ENCODE results near the gene OSBPL1A. TPM values are rescaled to one million over a fixed set of nuclear protein-coding genes. Genes with fewer than 3 reads are reported as not detected.

Gene OSBPL1A
- total and polyA plus RNA-seq, 2 donors from 2014 or later: 27.0 to 40.3 TPM

- Histone ChIP-seq H3K36me3 (ENCODE audit: control insufficient read depth in 2 of 3, insufficient read depth in 3 of 3, low read length in 3 of 3) (no peaks in the 10 kb centered on the region), H3K4me3 (ENCODE audit: low read length in 3 of 3) (no peak overlapping the region), H3K9ac (ENCODE audit: low read length in 3 of 3) (no peak overlapping the region), H3K4me1 (ENCODE audit: control insufficient read depth in 2 of 3, insufficient read depth in 2 of 3, low read depth in 1 of 3, low read length in 3 of 3) (no peaks in the 10 kb centered on the region), H3K9me3 (ENCODE audit: control insufficient read depth in 2 of 3, insufficient read depth in 1 of 3, low read length in 3 of 3) (no peaks in the 10 kb centered on the region), H3K27me3 (ENCODE audit: control insufficient read depth, insufficient read depth, low read length) (no peaks in the 10 kb centered on the region), H3K27ac (ENCODE audit: low read depth in 2 of 2, low read length in 2 of 2) (no peak overlapping the region)
- no peak for TF ChIP-seq CTCF (IDR thresholded peaks at IDR 0.05; ENCODE audit: borderline replicate concordance, extremely low read depth, insufficient read depth)
- DNase-seq (no peak), FAIRE-seq (no peak)
- intact Hi-C loops (cut with DNase I): no loop called here
These were observed 267.1 kb downstream of the OSBPL1A start for GRCh38 chr18:24130494-24130893.

- Histone ChIP-seq H3K4me3 (ENCODE audit: low read length in 3 of 3) (no peak overlapping the region), H3K27ac (ENCODE audit: low read depth in 2 of 2, low read length in 2 of 2) (no peak overlapping the region), H3K9ac (ENCODE audit: low read length in 3 of 3) (no peak overlapping the region), H3K27me3 (ENCODE audit: control insufficient read depth, insufficient read depth, low read length) (no peaks in the 10 kb centered on the region), H3K9me3 (ENCODE audit: control insufficient read depth in 2 of 3, insufficient read depth in 1 of 3, low read length in 3 of 3) (no peaks in the 10 kb centered on the region), H3K36me3 (ENCODE audit: control insufficient read depth in 2 of 3, insufficient read depth in 3 of 3, low read length in 3 of 3) (no peaks in the 10 kb centered on the region), H3K4me1 (ENCODE audit: control insufficient read depth in 2 of 3, insufficient read depth in 2 of 3, low read depth in 1 of 3, low read length in 3 of 3) (no peaks in the 10 kb centered on the region)
- no peak for TF ChIP-seq CTCF (IDR thresholded peaks at IDR 0.05; ENCODE audit: borderline replicate concordance, extremely low read depth, insufficient read depth)
- FAIRE-seq (no peak), DNase-seq (no peak)
- intact Hi-C loops (cut with DNase I): no loop called here
These were observed 268.9 kb downstream of the OSBPL1A start for GRCh38 chr18:24128700-24129099.

- H3K4me3 ChIP-seq (ENCODE audit: low read length in 3 of 3): no peak overlapping the region
- intact Hi-C loops (cut with DNase I): no loop called here
- no peaks in the 10 kb centered on the region for H3K36me3 ChIP-seq (ENCODE audit: control insufficient read depth in 2 of 3, insufficient read depth in 3 of 3, low read length in 3 of 3)
- H3K27ac ChIP-seq (ENCODE audit: low read depth in 2 of 2, low read length in 2 of 2): no peak overlapping the region
- H3K9me3 ChIP-seq (ENCODE audit: control insufficient read depth in 2 of 3, insufficient read depth in 1 of 3, low read length in 3 of 3): no peaks in the 10 kb centered on the region
- no peak overlapping the region for H3K9ac ChIP-seq (ENCODE audit: low read length in 3 of 3)
- no peak for TF ChIP-seq CTCF (IDR thresholded peaks at IDR 0.05; ENCODE audit: borderline replicate concordance, extremely low read depth, insufficient read depth)
- H3K4me1 ChIP-seq (ENCODE audit: control insufficient read depth in 2 of 3, insufficient read depth in 2 of 3, low read depth in 1 of 3, low read length in 3 of 3): no peaks in the 10 kb centered on the region
- FAIRE-seq (no peak), DNase-seq (no peak)
- H3K27me3 ChIP-seq (ENCODE audit: control insufficient read depth, insufficient read depth, low read length): no peaks in the 10 kb centered on the region
These were observed 269.9 kb downstream of the OSBPL1A start for GRCh38 chr18:24127735-24128134.

Measured in kidney (tissue), 14 donors.